ENCODE data around the gene HNRNPA1.
A peak's percentile ranks its signal among the peaks of the same experiment; 100 is the strongest.
"Not testable (repeated sequence)": the region's sequence is repeated elsewhere in the genome, so short reads cannot be mapped to it uniquely, and the experiment has no call there.

Gene HNRNPA1

GRCh38 chr12:54280468-54281260 is at the start of gene HNRNPA1:
Gene HNRNPA1 (plus strand): TSS chr12:54280726. CDS start chr12:54280808, 82 bp downstream.
- H3K4me3 ChIP-seq (replicated peaks; ENCODE audit: low read depth, low read length) = peak within 1 kb of the TSS; percentile 85

GRCh38 chr12:54231269-54231668 is 49.3 kb upstream of the HNRNPA1 start:
- not testable (repeated sequence) for H3K4me3 ChIP-seq (replicated peaks; ENCODE audit: low read depth, low read length); DNase-seq (ENCODE audit: low read depth)

More at GRCh38 chr12:54280468-54281260, at the start of gene HNRNPA1:
- peak; percentile 100 for DNase-seq (ENCODE audit: low read depth)
- TF ChIP-seq, protein P1, sequence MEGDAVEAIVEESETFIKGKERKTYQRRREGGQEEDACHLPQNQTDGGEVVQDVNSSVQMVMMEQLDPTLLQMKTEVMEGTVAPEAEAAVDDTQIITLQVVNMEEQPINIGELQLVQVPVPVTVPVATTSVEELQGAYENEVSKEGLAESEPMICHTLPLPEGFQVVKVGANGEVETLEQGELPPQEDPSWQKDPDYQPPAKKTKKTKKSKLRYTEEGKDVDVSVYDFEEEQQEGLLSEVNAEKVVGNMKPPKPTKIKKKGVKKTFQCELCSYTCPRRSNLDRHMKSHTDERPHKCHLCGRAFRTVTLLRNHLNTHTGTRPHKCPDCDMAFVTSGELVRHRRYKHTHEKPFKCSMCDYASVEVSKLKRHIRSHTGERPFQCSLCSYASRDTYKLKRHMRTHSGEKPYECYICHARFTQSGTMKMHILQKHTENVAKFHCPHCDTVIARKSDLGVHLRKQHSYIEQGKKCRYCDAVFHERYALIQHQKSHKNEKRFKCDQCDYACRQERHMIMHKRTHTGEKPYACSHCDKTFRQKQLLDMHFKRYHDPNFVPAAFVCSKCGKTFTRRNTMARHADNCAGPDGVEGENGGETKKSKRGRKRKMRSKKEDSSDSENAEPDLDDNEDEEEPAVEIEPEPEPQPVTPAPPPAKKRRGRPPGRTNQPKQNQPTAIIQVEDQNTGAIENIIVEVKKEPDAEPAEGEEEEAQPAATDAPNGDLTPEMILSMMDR (IDR thresholded peaks at IDR 0.05; ENCODE audit: low read length, missing control alignments) = no peak

DNA sequence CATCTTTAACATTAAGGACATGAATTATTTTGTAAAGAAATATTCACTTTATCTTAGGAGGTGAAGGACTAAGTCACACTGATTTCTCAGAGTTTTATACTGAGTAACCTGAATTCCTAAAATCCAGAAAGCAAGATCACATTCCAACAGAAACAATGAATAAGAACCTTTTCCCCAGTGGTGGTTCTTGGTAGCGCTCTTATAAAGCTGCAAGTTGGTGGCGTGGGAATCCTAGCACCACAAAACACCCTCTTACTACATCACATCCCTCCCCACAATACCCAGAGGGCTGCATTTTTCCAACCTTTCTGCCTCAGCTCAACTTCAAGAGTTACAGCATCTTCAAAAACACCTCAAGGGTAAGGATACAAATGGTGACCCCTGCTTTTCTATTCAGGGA is 47.7 kb upstream of the HNRNPA1 start:
- TF ChIP-seq, protein P1 (IDR thresholded peaks at IDR 0.05; ENCODE audit: low read length, missing control alignments) = peak; percentile 18
- peak; percentile 52 for DNase-seq (ENCODE audit: low read depth)
- no peak overlapping the region for H3K4me3 ChIP-seq (replicated peaks; ENCODE audit: low read depth, low read length)

- H3K4me3 ChIP-seq (replicated peaks; ENCODE audit: low read depth, low read length) = no peak overlapping the region
- TF ChIP-seq, protein P1 (IDR thresholded peaks at IDR 0.05; ENCODE audit: low read length, missing control alignments) = no peak
- no peak for DNase-seq (ENCODE audit: low read depth)
These were observed 42.0 kb upstream of the HNRNPA1 start for GRCh38 chr12:54238531-54238930.

DNA sequence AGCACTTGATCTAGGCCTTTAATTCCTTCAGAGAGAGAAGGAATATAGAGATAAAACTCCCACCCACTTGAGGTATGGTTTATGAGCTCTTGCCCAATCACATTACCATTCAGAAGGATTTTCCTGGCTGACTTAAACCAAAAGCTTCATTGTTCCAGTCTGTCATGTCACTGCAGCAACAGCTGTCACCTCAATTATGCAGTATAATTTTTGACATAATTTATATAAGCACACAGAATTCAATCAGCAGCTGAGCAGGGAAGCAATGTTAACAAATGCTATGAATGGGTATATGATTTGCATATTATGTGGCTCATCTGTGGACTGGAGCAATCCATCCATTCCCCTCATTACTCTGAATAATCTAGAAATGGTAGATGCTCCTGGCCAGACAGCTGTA is 40.9 kb upstream of the HNRNPA1 start:
- DNase-seq (ENCODE audit: low read depth) = no peak
- TF ChIP-seq, protein P1 (IDR thresholded peaks at IDR 0.05; ENCODE audit: low read length, missing control alignments) = no peak
- H3K4me3 ChIP-seq (replicated peaks; ENCODE audit: low read depth, low read length) = no peak overlapping the region

DNA sequence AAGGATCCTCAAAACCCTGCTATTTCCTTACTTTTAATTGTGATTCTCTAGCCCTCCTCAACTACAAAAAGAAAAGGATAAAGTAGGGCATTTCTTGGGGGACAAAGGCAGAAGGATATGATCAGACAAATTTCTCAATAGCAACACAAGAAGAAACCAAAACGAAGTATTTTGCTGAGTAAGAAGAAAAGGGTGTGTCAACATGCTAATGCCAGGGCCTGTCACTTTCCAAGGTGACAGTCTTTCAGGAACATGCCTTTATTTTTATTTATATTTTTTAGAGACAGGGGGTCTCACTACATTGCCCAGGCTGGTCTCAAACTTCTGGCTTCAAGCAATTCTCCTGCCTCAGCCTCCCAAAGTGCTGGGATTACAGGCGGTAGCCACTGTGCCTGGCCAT is 40.4 kb upstream of the HNRNPA1 start:
- no peak for DNase-seq (ENCODE audit: low read depth)
- H3K4me3 ChIP-seq (replicated peaks; ENCODE audit: low read depth, low read length) = no peak overlapping the region
- TF ChIP-seq, protein P1 (IDR thresholded peaks at IDR 0.05; ENCODE audit: low read length, missing control alignments) = no peak

DNA sequence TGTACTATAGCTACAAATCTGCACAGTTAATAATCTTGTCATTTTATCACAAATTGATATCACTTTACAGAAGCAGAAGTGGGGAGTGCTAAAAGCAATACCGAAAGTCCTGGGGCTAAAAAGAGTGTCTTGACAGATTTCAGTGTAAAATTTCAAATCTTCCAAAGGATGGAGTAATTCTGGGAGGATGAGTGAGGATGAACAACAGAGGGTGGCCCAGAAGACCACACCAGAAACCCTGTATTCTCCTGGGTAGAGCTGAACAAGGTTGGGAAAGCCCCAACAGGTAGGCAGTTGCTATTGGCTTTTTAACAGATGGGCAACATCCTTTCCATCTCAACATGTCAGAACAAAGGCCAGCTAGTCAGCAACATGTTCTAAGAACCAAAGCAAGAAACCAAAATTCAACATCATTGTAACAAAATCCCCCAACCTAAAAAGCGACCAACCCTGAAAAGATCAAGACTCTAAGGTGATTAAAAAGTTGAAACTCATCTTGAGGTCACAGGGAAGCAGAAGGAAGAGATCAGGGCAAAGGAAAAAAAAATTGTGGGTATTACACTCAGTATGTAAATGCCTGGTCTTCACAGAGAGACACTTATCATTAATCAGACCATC is 39.4 kb upstream of the HNRNPA1 start:
- TF ChIP-seq, protein P1 (IDR thresholded peaks at IDR 0.05; ENCODE audit: low read length, missing control alignments) = no peak
- H3K4me3 ChIP-seq (replicated peaks; ENCODE audit: low read depth, low read length) = no peak overlapping the region
- no peak for DNase-seq (ENCODE audit: low read depth)
